Measurements from ENCODE around the gene DNMT3A. TPM values are rescaled to one million over a fixed set of nuclear protein-coding genes. Genes with fewer than 3 reads are reported as not detected.

DNMT3A gene
- total RNA-seq, 1 experiment from 2014 or later, result 215 TPM

- Histone ChIP-seq H3K23me2 (ENCODE audit: insufficient read length, low read depth, low read length, poor library complexity, severe bottlenecking) (no peaks in the 10 kb centered on the region), H3K4me1 (ENCODE audit: insufficient read depth, low read length) (peaks cover 33% of the 10 kb centered on the region; the same call in 1 of the 2 replicates), H3K4me2 (ENCODE audit: insufficient read depth, insufficient read length, low read length) (peak overlapping the region; percentile 49), H3K9me3 (ENCODE audit: control insufficient read depth, low read depth, low read length) (no peaks in the 10 kb centered on the region), H3K56ac (ENCODE audit: insufficient read length, low read depth, low read length) (no peak overlapping the region), H4K91ac (ENCODE audit: insufficient read length, low read depth, low read length) (no peak overlapping the region), H3K79me1 (ENCODE audit: insufficient read depth, low read depth, low read length, poor library complexity, severe bottlenecking) (no peaks in the 10 kb centered on the region), H2AK5ac (ENCODE audit: insufficient read length, low read length) (no peak overlapping the region), H2BK120ac (ENCODE audit: low read depth, low read length, poor library complexity, severe bottlenecking) (no peak overlapping the region), H3K23ac (ENCODE audit: insufficient read length, low read depth, low read length) (no peak overlapping the region), H4K8ac (replicated peaks; ENCODE audit: insufficient read length, low read depth, low read length) (no peak overlapping the region), H3T11ph (ENCODE audit: low read length) (no peak overlapping the region), H2BK15ac (ENCODE audit: low read depth, low read length) (no peak overlapping the region), H3K27ac (ENCODE audit: insufficient read length, low read depth, low read length) (peak overlapping the region; percentile 14), H3K27me3 (ENCODE audit: insufficient read depth, low read length) (no peaks in the 10 kb centered on the region), H3K14ac (ENCODE audit: insufficient read depth, low read length) (no peak overlapping the region), H2BK20ac (ENCODE audit: low read depth, low read length, poor library complexity, severe bottlenecking) (no peak overlapping the region), H3K9ac (ENCODE audit: extremely low read depth, insufficient read length, low read length) (no peak overlapping the region), H2BK12ac (ENCODE audit: insufficient read length, low read depth, low read length) (no peak overlapping the region), H4K20me1 (ENCODE audit: control insufficient read depth, insufficient read depth, insufficient read length) (no peaks in the 10 kb centered on the region), H3K4ac (ENCODE audit: low read depth, low read length) (no peak overlapping the region), H2BK5ac (ENCODE audit: insufficient read length, low read length) (no peak overlapping the region), H3K18ac (ENCODE audit: insufficient read length, low read depth, low read length) (no peak overlapping the region), H3K79me2 (ENCODE audit: insufficient read depth, low read length) (no peaks in the 10 kb centered on the region), H4K5ac (ENCODE audit: insufficient read length, low read depth, low read length) (no peak overlapping the region), H2AFZ (ENCODE audit: low read length) (no peak overlapping the region)
- peak overlapping the region; percentile 40 to 83 (median 76); a peak in 5 of 7 replicates for H3K27ac Mint-ChIP-seq
- peak overlapping the region; percentile 33 to 57; a peak in 3 of 5 replicates for H3K4me3 Mint-ChIP-seq
- H3K27me3 Mint-ChIP-seq (ENCODE audit: low read depth), result no peaks in the 10 kb centered on the region; the same call in 1 of the 2 replicates
- H3K4me1 Mint-ChIP-seq, result peaks cover 74 to 75% of the 10 kb centered on the region in 2 experiments
- H3K9me3 Mint-ChIP-seq, result no peaks in the 10 kb centered on the region; a peak in 1 of 5 replicates
- no peak for DNase-seq
- TF ChIP-seq CTCF (conservative IDR thresholded peaks at IDR 0.05), result no peak
- WGBS (ENCODE audit: extremely low coverage, insufficient read length, low lambda C conversion rate), result no CpG with 5 or more reads among the region's 9 CpGs
- peaks cover 18 to 24% (median 22%) of the 10 kb centered on the region in 3 experiments for H3K36me3 Mint-ChIP-seq (ENCODE audit: insufficient read depth in 1 of 3, low read depth in 3 of 3)
Measured at GRCh38 chr2:25258847-25259736, 82.6 kb downstream of the DNMT3A start.

Data from H9 (cell line).